Kidney epithelial cell (primary cell): ENCODE measurements around the gene TFAP2D. TPM values are rescaled to one million over a fixed set of nuclear protein-coding genes. Genes with fewer than 3 reads are reported as not detected.

ENCODE experiments used
- DNase-seq: peaks from one replicate; pipeline ENCODE4 v3.0.0-alpha.2; 2010; ENCODE audit warnings: low read depth
- H3K27me3 ChIP-seq: 2 replicates; pipeline ENCODE4 v1.6.0; 2011; ENCODE audit warnings: low read length; ENCODE audit not compliant: control insufficient read depth, insufficient read depth
- H3K36me3 ChIP-seq: 2 replicates; pipeline ENCODE4 v1.5.1; 2011; ENCODE audit warnings: low read length; ENCODE audit not compliant: control insufficient read depth, insufficient read depth
- H3K4me3 ChIP-seq: 2 replicates; pipeline ENCODE4 v1.5.1; 2011; ENCODE audit warnings: low read depth, mild to moderate bottlenecking, control low read depth, low read length
- total RNA-seq: library from RNA; depleted of rRNA; stranded (reverse); fragments of >200 nt; gene quantifications from 2 replicates; pipeline ENCODE4 v1.2.3, GENCODE V29; 2015
- TF ChIP-seq, protein P1 (sequence below): IDR thresholded peaks from 2 replicates; pipeline ENCODE4 v1.5.1; 2011; ENCODE audit warnings: mild to moderate bottlenecking, moderate library complexity, low read length, control low read depth, inconsistent platforms; ENCODE audit not compliant: insufficient read depth, poor library complexity, severe bottlenecking

The TFAP2D gene
- total RNA-seq, 1 donor from 2014 or later: not detected

DNA sequence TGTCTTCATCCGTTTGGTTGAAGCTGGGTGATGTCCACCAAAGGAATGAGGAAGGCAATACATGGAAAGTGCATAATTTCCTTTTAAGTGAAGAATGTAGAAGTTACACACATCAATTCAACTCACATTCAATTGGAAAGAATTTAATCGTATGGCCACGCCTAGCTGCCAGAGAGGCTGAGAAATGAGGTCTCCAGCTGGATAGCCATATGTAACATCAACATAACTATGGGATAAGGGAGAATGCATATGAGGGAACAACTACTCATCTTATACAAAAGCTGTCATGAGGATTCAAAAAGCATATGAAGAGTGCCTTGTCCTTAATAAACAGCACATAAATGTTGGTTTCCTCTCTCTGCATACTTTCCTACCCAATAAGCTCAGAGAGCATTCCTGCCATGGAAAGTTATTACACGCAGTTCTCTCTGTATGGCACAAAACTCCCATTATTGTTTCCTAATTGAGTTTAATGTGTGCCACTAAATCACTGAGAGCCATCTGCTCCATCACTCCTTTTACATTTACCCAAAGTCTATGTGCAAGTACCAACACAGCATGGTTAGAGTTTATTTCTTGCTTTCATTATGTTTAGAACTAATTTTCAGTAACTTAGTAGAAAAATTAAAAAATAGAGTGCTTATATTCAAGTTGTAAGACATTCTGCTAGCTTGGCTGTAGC, 21.4 kb upstream of the TFAP2D start:
- H3K27me3 ChIP-seq: no peaks in the 10 kb centered on the region
- no peak for DNase-seq

DNA sequence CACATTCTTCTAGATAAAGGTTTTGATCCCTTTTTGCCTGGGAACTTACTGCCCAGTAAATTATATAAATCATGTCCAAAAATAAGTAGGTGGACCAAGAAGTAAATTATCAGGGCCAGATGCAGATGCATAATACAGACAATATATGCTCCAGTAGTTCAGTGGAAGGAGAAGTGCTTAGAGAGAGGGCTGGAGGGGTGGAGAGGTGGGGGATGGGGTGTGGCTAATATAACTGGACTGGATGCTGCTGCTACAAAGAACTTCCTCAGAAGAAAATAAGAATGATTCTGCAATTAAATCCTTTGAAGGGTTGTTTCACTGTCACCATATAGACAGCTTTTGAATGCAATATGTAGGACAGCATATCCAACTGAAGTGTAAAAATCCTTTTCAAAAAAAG, 14.8 kb upstream of the TFAP2D start:
- H3K4me3 ChIP-seq: no peak overlapping the region
- H3K27me3 ChIP-seq: no peaks in the 10 kb centered on the region
- no peaks in the 10 kb centered on the region for H3K36me3 ChIP-seq
- TF ChIP-seq, protein P1, sequence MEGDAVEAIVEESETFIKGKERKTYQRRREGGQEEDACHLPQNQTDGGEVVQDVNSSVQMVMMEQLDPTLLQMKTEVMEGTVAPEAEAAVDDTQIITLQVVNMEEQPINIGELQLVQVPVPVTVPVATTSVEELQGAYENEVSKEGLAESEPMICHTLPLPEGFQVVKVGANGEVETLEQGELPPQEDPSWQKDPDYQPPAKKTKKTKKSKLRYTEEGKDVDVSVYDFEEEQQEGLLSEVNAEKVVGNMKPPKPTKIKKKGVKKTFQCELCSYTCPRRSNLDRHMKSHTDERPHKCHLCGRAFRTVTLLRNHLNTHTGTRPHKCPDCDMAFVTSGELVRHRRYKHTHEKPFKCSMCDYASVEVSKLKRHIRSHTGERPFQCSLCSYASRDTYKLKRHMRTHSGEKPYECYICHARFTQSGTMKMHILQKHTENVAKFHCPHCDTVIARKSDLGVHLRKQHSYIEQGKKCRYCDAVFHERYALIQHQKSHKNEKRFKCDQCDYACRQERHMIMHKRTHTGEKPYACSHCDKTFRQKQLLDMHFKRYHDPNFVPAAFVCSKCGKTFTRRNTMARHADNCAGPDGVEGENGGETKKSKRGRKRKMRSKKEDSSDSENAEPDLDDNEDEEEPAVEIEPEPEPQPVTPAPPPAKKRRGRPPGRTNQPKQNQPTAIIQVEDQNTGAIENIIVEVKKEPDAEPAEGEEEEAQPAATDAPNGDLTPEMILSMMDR: no peak
- DNase-seq: no peak

More for the DNA sequence above, 21.4 kb upstream of the TFAP2D start:
- Histone ChIP-seq H3K36me3 (no peaks in the 10 kb centered on the region), H3K4me3 (no peak overlapping the region)
- TF ChIP-seq, protein P1: no peak

DNA sequence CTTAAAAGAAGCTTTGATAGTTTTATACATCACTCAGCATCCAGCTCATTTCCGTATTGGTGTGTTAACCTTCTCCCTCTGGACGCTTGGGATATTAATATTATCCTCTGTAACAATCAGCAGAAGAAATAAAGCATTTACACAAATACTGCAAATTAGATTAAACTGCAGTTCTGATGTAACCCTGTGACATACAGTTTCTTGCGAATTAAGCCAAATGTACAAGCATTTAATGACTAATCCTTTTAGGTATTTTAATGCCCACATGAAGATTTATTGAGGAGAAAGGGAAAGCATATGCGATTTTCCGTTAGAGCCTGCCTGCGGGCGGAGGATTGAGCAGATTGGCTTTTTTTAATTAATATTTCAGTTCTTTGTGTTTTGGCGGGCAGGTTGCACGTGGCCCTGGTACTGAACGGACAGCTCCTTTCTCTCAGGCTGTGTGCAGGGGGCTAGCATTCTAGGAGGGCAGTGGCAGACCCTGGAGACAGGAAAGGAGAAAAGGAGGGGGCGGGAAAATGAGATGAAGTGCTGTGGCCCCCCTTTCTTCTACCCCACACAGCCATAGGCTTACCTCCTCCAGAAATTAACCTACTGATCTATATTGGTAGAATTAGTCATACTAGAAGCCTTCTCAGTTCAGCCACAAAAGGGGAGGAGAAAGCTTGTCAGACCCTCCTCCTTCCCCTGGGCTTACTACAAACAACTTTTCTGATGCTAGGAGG, 14.1 kb upstream of the TFAP2D start:
- TF ChIP-seq, protein P1: no peak
- H3K36me3 ChIP-seq: no peaks in the 10 kb centered on the region
- H3K4me3 ChIP-seq: no peak overlapping the region
- DNase-seq: no peak
- no peaks in the 10 kb centered on the region for H3K27me3 ChIP-seq

DNA sequence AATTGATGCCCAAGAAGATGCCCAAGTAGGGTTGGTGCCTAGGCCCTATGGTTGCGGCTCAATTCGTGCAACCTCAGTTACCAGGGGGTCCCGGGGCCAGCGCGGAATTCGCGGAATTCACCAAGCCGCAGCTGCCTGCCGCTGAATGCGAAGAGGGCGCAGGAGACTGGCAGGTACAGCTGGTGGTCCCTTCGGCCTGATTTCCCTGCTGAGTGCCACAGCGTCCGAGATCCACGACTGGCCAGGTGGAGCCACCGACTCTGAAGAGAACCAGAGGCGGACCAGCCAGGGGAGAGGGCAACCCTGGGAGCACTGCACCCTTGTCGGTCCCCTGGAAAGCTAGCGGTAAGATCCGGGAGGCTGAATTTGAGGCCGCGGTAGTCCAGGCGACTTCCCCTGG, 6.8 kb upstream of the TFAP2D start:
- Histone ChIP-seq H3K4me3 (no peak overlapping the region), H3K36me3 (no peaks in the 10 kb centered on the region), H3K27me3 (peaks cover 42% of the 10 kb centered on the region)
- DNase-seq: no peak
- TF ChIP-seq, protein P1: no peak

DNA sequence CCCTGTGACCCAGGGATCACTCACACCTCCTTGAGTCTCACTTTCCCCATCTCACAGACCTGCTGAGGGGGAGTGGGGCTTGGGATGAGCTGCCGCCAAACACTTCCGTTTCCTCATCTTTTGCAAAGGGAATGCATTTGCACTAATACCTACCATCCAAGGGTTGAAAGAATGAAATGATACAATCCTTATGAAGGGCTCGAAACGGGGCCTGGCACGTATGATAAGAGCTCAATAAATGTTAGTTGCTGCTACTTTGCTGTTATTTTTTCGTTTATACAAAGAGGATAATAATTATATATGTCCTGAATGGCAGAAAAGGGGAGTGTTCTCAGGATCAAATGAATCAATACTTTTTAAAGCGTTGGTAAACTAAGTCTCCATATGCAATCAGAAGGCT, 6.1 kb upstream of the TFAP2D start:
- Histone ChIP-seq H3K4me3 (no peak overlapping the region), H3K27me3 (peaks cover 46% of the 10 kb centered on the region), H3K36me3 (no peaks in the 10 kb centered on the region)
- TF ChIP-seq, protein P1: no peak
- no peak for DNase-seq
